HepG2 (cell line): Measurements from ENCODE around the gene RERE. TPM values are rescaled to one million over a fixed set of nuclear protein-coding genes. Genes with fewer than 3 reads are reported as not detected.

Experiments
- ELF1 ChIP-seq: sonication (generic); formaldehyde crosslinking; IDR thresholded peaks from 2 replicates; pipeline ENCODE4 v1.4.0; 2020; ENCODE audit warnings: missing genetic modification reagents
- FLYWCH1 ChIP-seq: sonication (generic); formaldehyde crosslinking; IDR thresholded peaks from 2 replicates; pipeline ENCODE4 v1.8.1; 2023; ENCODE audit warnings: mild to moderate bottlenecking, missing genetic modification reagents
- ISL2 ChIP-seq: sonication (generic); formaldehyde crosslinking; IDR thresholded peaks from 2 replicates; pipeline ENCODE4 v1.5.0; 2020; ENCODE audit warnings: missing genetic modification reagents
- NR2F2 ChIP-seq: IDR thresholded peaks from 2 replicates; pipeline ENCODE4 v1.6.1; 2012; ENCODE audit warnings: low read depth, inconsistent platforms, borderline replicate concordance
- PAWR ChIP-seq: sonication (generic); formaldehyde crosslinking; IDR thresholded peaks from 2 replicates; pipeline ENCODE4 v1.4.0; 2020; ENCODE audit warnings: missing genetic modification reagents, mild to moderate bottlenecking, borderline replicate concordance
- RCOR2 ChIP-seq: IDR thresholded peaks from 2 replicates; pipeline ENCODE4 v1.6.1; 2016; ENCODE audit warnings: missing biosample characterization, missing genetic modification reagents
- ZBTB49 ChIP-seq: sonication (generic); formaldehyde crosslinking; IDR thresholded peaks from 2 replicates; pipeline ENCODE4 v1.4.0; 2020; ENCODE audit warnings: missing genetic modification reagents, borderline replicate concordance
- ZHX2 ChIP-seq, 2 experiments: sonication (generic) in 1 of 2; formaldehyde crosslinking in 1 of 2; IDR thresholded peaks; 2 replicates each; pipeline versions ENCODE4 v1.6.1 to v1.9.0; 2014 to 2022; ENCODE audit warnings: antibody characterized with exemption in 1 of 2, borderline replicate concordance in 1 of 2, inconsistent platforms in 1 of 2, low read depth in 1 of 2, missing genetic modification reagents in 1 of 2
- polyA plus RNA-seq, 8 experiments: library from polyadenylated mRNA; depleted of rRNA in 3 of 8; stranded (reverse) in 7 of 8; unstranded in 1 of 8; fragments of >200 nt; fragmentation: Illumina TruSeq in 4 of 8; extraction: Trizol in 4 of 8; gene quantifications; 2 replicates each; pipeline versions ENCODE4 v1.2.1 to v1.2.3, GENCODE V29; 2011 to 2016; ENCODE audit warnings: low read depth in 4 of 8, missing spikeins in 1 of 8, mixed read lengths in 1 of 8; ENCODE audit not compliant: insufficient read depth in 1 of 8
- total RNA-seq, 5 experiments: library from RNA; depleted of rRNA; stranded (reverse); fragments of >200 nt; fragmentation: Illumina TruSeq; extraction: Trizol; gene quantifications; 2 replicates each; pipeline ENCODE4 v1.2.3, GENCODE V29; 2016; ENCODE audit warnings: low read depth in 1 of 5

Gene RERE
- total and polyA plus RNA-seq, 2 of the 13 experiments (the other 11 are each of a cell fraction or from before 2014, with no cell fraction given), result 18.3 to 21.9 TPM

GRCh38 chr1:8866792-8867415 lies 49.5 kb upstream of the RERE start (continued):
- TF ChIP-seq ZBTB49 (CRISPR knock-in tag) (no peak), ELF1 (CRISPR knock-in tag) (no peak), RCOR2 (CRISPR knock-in tag) (no peak), PAWR (no peak), ZHX2 (IDR thresholded peaks at IDR 0.05; ENCODE audit: low read depth) (no peak), ZHX2 (CRISPR knock-in tag; IDR thresholded peaks at IDR 0.05; ENCODE audit: borderline replicate concordance) (no peak), NR2F2 (0 out of 2 replicates have a peak, but pooled peaks have one; percentile 32), ISL2 (CRISPR knock-in tag) (no peak), FLYWCH1 (CRISPR knock-in tag) (no peak)
